ENCODE data around the gene ZNF70.

GRCh38 chr22:23787600-23787896 is 36.6 kb upstream of the ZNF70 start:
- no peak for TF ChIP-seq CTCF (IDR thresholded peaks at IDR 0.05)
- TF ChIP-seq POLR2A (IDR thresholded peaks at IDR 0.05; ENCODE audit: low read depth) = no peak
